RWPE1 (cell line): ENCODE data around the gene TECPR2.

ENCODE experiments used
- CTCF ChIA-PET: fragments of 350-600 bp; sonication (Branson Sonifier 250); formaldehyde crosslinking; extraction: SDS; loops from one replicate; lab custom pipeline; 2021; lab: Yijun Ruan, JAX
- POLR2A ChIA-PET: fragments of 400-600 bp; formaldehyde crosslinking; extraction: SDS; loops from one replicate; lab custom pipeline; 2020; ENCODE audit warnings: antibody characterized with exemption; ENCODE audit not compliant: low non-redundant PET; lab: Yijun Ruan, JAX
- DNase-seq: peaks from one replicate; pipeline ENCODE4 v3.0.0; 2012; ENCODE audit warnings: low spot score
- H3K27ac ChIP-seq: fragments of 450-650 bp; 2 replicates; pipeline ENCODE4 v1.5.1; 2017
- CTCF ChIP-seq: fragments of 450-650 bp; conservative IDR thresholded peaks from 2 replicates; pipeline ENCODE4 v1.5.1; 2017; ENCODE audit warnings: low read depth, mild to moderate bottlenecking

Gene TECPR2

GRCh38 chr14:102419716-102420115 is 57.0 kb downstream of the TECPR2 start:
- TF ChIP-seq CTCF = no peak
- H3K27ac ChIP-seq = no peak overlapping the region
- POLR2A ChIA-PET = interaction anchor here (0.6 kb wide), 1 partner anchor 11 kb away, joined by 4 read pairs; no protein-coding TSS in a partner anchor
- DNase-seq = no peak
- CTCF ChIA-PET = no interaction called here

DNA sequence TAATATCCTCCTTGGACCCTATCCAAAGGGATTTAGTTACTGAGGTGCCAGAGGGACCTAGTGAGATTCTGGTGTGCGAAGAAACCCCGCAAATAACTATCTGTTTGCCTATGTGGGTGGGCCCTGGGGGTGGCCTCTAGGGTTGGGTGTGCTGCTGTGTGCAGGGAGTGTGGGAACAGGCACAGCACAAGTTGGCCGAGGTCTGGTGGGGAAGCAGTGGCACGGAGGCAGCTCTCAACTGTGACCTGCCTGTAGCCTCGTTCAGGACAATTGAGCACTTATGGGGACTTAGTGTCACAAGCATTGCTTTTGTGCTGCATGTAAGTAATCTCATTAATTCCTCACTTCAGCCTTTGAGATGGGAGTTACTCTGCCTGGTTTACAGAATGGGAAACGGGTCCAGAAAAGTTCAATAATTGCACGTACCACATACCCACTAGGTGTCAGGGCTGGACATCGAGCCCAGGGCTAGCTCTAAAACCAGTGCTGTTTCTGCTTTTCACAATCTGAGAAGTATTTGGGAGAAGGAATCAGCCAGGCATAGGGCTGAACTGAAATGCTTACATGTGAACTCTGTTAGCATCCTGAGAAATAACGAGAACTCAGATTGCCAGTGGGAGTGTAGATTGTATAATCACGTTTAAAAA is 58.8 kb downstream of the TECPR2 start:
- ChIA-PET POLR2A (no interaction called here), CTCF (interaction anchor here (0.7 kb wide), 1 partner anchor 17 kb away, joined by 3 read pairs; no protein-coding TSS in a partner anchor)
- no peak for TF ChIP-seq CTCF
- H3K27ac ChIP-seq = no peak overlapping the region
- DNase-seq = no peak

GRCh38 chr14:102424520-102424919 is 61.8 kb downstream of the TECPR2 start:
- ChIA-PET POLR2A (no interaction called here), CTCF (no interaction called here)
- TF ChIP-seq CTCF = no peak
- DNase-seq = no peak
- no peak overlapping the region for H3K27ac ChIP-seq

DNA sequence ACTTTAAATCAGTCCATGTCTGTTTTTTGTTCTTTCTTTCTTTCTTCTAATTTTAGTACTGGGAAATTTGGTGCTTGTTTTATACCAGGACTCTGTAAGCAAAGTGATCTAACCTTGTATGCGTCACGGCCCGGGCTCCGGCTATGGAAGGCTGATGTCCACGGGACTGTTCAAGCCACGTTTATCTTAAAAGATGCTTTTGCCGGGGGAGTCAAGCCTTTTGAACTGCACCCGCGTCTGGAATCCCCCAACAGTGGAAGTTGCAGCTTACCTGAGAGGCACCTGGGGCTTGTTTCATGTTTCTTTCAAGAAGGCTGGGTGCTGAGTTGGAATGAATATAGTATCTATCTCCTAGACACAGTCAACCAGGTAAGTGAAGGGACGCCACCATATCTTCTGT is 62.2 kb downstream of the TECPR2 start:
- ChIA-PET POLR2A (no interaction called here), CTCF (no interaction called here)
- no peak for DNase-seq
- no peak for TF ChIP-seq CTCF
- no peak overlapping the region for H3K27ac ChIP-seq

- no peak for TF ChIP-seq CTCF
- no peak overlapping the region for H3K27ac ChIP-seq
- CTCF ChIA-PET = no interaction called here
- POLR2A ChIA-PET = no interaction called here
- no peak for DNase-seq
Observed at GRCh38 chr14:102426796-102427195, 64.1 kb downstream of the TECPR2 start.

- POLR2A ChIA-PET = no interaction called here
- no peak for DNase-seq
- TF ChIP-seq CTCF = no peak
- no peak overlapping the region for H3K27ac ChIP-seq
- CTCF ChIA-PET = no interaction called here
Observed at GRCh38 chr14:102427642-102428041, 64.9 kb downstream of the TECPR2 start.
